HL-60 (cell line): Measurements from ENCODE around the gene TRDN.

Experiments used
- DNase-seq, 2 experiments: peaks; one replicate each; pipeline ENCODE4 v3.0.0-alpha.2; 2010 to 2020; ENCODE audit warnings: low read depth in 1 of 2, low spot score in 1 of 2
- H3K27ac ChIP-seq: fragments of 250-450 bp; sonication (Bioruptor Pico); replicated peaks from 2 replicates; pipeline ENCODE4 v1.5.1; 2020; ENCODE audit warnings: mild to moderate bottlenecking, moderate library complexity
- H3K27me3 ChIP-seq: fragments of 250-450 bp; sonication (Bioruptor Pico); 2 replicates; pipeline ENCODE4 v1.5.1; 2021; ENCODE audit warnings: mild to moderate bottlenecking, moderate library complexity; ENCODE audit not compliant: insufficient read depth, poor library complexity, severe bottlenecking
- H3K4me3 ChIP-seq: replicated peaks from 2 replicates; pipeline ENCODE4 v1.5.1; 2011; ENCODE audit warnings: mild to moderate bottlenecking, control low read depth, low read length; ENCODE audit not compliant: insufficient read depth
- GABPA ChIP-seq: IDR thresholded peaks from 2 replicates; pipeline ENCODE4 v1.6.1; 2012; ENCODE audit warnings: low read depth
- POLR2AphosphoS5 ChIP-seq: IDR thresholded peaks from 2 replicates; pipeline ENCODE4 v1.6.1; 2012; ENCODE audit warnings: low read depth
- SPI1 ChIP-seq: IDR thresholded peaks from 2 replicates; pipeline ENCODE4 v1.6.1; 2012; ENCODE audit warnings: low read depth, mild to moderate bottlenecking, borderline replicate concordance
- TF ChIP-seq, protein P1 (sequence below): IDR thresholded peaks from 2 replicates; pipeline ENCODE4 v1.6.1; 2012; ENCODE audit warnings: low read depth; ENCODE audit not compliant: insufficient replicate concordance
- TF ChIP-seq, protein P2 (sequence below): IDR thresholded peaks from one replicate; pipeline ENCODE4 v1.5.1; 2011; ENCODE audit warnings: low read length, control low read depth, inconsistent platforms; ENCODE audit not compliant: insufficient read depth

The TRDN gene

DNA sequence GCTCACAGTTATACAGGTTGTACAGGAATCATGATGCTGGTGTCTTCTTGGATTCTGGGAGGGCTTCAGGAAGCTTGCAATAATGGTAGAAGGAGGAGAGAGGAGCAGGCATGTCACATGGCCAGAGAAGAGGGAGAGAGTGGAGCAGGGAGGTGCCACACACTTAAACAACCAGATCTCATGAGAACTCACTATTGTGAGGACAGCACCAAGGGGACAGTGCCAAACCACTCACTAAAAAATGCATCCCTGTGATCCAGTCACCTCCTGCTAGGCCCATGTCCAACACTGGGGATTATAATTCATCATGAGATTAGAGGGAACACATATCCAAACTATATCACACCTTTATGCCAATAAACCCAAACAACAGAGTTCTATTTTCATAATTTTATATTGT, 67.2 kb downstream of the TRDN start:
- TF ChIP-seq SPI1: no peak
- TF ChIP-seq POLR2AphosphoS5: no peak
- TF ChIP-seq, protein P1, sequence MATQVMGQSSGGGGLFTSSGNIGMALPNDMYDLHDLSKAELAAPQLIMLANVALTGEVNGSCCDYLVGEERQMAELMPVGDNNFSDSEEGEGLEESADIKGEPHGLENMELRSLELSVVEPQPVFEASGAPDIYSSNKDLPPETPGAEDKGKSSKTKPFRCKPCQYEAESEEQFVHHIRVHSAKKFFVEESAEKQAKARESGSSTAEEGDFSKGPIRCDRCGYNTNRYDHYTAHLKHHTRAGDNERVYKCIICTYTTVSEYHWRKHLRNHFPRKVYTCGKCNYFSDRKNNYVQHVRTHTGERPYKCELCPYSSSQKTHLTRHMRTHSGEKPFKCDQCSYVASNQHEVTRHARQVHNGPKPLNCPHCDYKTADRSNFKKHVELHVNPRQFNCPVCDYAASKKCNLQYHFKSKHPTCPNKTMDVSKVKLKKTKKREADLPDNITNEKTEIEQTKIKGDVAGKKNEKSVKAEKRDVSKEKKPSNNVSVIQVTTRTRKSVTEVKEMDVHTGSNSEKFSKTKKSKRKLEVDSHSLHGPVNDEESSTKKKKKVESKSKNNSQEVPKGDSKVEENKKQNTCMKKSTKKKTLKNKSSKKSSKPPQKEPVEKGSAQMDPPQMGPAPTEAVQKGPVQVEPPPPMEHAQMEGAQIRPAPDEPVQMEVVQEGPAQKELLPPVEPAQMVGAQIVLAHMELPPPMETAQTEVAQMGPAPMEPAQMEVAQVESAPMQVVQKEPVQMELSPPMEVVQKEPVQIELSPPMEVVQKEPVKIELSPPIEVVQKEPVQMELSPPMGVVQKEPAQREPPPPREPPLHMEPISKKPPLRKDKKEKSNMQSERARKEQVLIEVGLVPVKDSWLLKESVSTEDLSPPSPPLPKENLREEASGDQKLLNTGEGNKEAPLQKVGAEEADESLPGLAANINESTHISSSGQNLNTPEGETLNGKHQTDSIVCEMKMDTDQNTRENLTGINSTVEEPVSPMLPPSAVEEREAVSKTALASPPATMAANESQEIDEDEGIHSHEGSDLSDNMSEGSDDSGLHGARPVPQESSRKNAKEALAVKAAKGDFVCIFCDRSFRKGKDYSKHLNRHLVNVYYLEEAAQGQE: no peak
- TF ChIP-seq GABPA: no peak
- TF ChIP-seq, protein P2, sequence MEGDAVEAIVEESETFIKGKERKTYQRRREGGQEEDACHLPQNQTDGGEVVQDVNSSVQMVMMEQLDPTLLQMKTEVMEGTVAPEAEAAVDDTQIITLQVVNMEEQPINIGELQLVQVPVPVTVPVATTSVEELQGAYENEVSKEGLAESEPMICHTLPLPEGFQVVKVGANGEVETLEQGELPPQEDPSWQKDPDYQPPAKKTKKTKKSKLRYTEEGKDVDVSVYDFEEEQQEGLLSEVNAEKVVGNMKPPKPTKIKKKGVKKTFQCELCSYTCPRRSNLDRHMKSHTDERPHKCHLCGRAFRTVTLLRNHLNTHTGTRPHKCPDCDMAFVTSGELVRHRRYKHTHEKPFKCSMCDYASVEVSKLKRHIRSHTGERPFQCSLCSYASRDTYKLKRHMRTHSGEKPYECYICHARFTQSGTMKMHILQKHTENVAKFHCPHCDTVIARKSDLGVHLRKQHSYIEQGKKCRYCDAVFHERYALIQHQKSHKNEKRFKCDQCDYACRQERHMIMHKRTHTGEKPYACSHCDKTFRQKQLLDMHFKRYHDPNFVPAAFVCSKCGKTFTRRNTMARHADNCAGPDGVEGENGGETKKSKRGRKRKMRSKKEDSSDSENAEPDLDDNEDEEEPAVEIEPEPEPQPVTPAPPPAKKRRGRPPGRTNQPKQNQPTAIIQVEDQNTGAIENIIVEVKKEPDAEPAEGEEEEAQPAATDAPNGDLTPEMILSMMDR: no peak
- Histone ChIP-seq H3K4me3 (no peak overlapping the region), H3K27ac (no peak overlapping the region), H3K27me3 (no peaks in the 10 kb centered on the region)
- DNase-seq: no peak

DNA sequence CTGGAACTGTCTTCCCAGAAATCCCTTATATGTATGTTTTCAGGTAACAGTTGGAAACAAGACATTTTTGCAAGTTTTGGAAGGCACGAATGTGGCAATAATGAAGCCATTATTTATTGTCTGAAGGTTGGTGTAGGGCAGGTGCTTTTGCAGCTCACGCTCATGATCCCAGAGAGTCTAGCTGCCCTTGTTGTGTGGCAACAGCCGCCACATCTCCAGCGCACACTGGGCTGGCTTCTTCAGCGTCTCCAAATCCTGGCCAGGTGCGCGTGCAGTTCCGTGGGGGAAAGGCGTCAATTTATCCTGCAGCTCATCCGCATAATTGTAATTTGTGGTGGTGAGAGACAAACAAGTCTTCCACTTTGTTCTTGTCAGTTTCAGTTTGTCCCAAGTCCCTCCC, 71.2 kb downstream of the TRDN start:
- Histone ChIP-seq H3K27ac (no peak overlapping the region), H3K4me3 (no peak overlapping the region), H3K27me3 (no peaks in the 10 kb centered on the region)
- DNase-seq: no peak
- TF ChIP-seq SPI1: no peak
- TF ChIP-seq, protein P2: no peak

DNA sequence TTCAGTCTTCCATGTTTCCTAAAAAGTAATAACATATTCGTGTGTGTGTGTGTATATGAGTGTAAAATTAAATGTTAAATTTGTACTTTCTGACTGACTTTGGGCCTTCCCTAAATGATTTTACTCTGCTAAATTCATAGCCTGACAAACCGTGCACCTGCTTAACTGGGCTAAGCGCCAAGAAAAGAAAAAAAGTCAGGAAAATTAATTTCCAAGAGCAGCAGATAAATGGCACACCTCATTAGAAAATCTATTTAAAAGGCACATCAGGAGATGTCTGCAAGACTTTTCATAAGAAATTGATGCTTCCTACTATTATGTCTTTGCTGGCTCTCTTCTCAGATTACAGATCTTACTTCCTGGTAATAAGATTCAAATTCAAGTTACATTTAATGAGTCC, 72.4 kb downstream of the TRDN start:
- no peaks in the 10 kb centered on the region for H3K27me3 ChIP-seq
- TF ChIP-seq, protein P1: no peak
- TF ChIP-seq SPI1: no peak
- TF ChIP-seq, protein P2: no peak
- no peak for TF ChIP-seq POLR2AphosphoS5
- TF ChIP-seq GABPA: no peak
- no peak for DNase-seq

DNA sequence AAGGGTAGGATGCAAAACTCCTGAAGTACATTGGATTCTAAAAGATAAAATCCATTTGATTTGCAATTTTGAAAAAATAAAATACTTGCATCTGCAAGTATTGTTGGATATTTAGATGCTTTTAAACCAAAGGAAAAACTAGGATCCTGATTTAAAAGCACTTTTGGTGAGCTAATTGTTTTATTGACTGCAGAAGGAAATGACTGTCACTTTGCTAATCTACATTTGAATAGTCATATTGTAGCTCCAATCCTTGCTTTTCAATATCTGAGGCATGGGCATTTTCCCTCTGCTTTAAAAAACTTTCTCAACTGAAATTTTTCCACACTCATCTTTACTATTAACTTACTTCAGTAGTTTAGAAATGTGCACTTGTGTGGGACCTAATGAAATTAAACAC, 74.1 kb downstream of the TRDN start:
- no peaks in the 10 kb centered on the region for H3K27me3 ChIP-seq

More for the DNA sequence above, 72.4 kb downstream of the TRDN start:
- no peak overlapping the region for H3K27ac ChIP-seq
- H3K4me3 ChIP-seq: no peak overlapping the region

More for the DNA sequence above, 74.1 kb downstream of the TRDN start:
- DNase-seq: no peak
- TF ChIP-seq, protein P1: no peak
- no peak for TF ChIP-seq GABPA
- no peak overlapping the region for H3K4me3 ChIP-seq
- no peak overlapping the region for H3K27ac ChIP-seq
